BJ (cell line): ENCODE data around the gene MMP23B. TPM values are rescaled to one million over a fixed set of nuclear protein-coding genes. Genes with fewer than 3 reads are reported as not detected.

Experiments used
- CTCF ChIA-PET: fragments of 350-600 bp; formaldehyde crosslinking; extraction: SDS; loops from one replicate; lab custom pipeline; 2021; ENCODE audit warnings: antibody characterized with exemption, inconsistent platforms; lab: Yijun Ruan, JAX
- POLR2A ChIA-PET: fragments of 300-600 bp; sonication (Branson Sonifier 250); formaldehyde crosslinking; extraction: SDS; loops from one replicate; lab custom pipeline; 2021; ENCODE audit warnings: antibody characterized with exemption; lab: Charles Lee
- DNase-seq: peaks from one replicate; pipeline ENCODE4 v3.0.0-alpha.2; 2011; ENCODE audit warnings: low read depth
- H3K27me3 ChIP-seq: 2 replicates; pipeline ENCODE4 v1.6.0; 2011; ENCODE audit warnings: low read length; ENCODE audit not compliant: control insufficient read depth, insufficient read depth
- H3K36me3 ChIP-seq: 2 replicates; pipeline ENCODE4 v1.5.1; 2011; ENCODE audit warnings: low read length; ENCODE audit not compliant: control insufficient read depth, insufficient read depth
- H3K4me3 ChIP-seq: 2 replicates; pipeline ENCODE4 v1.5.1; 2011; ENCODE audit warnings: low read depth, mild to moderate bottlenecking, control low read depth, low read length
- CTCF ChIP-seq: IDR thresholded peaks from 2 replicates; pipeline ENCODE4 v1.5.1; 2011; ENCODE audit warnings: low read depth, mild to moderate bottlenecking, control low read depth, inconsistent platforms, low read length, moderate library complexity; ENCODE audit not compliant: insufficient read depth
- polyA plus RNA-seq: library from polyadenylated mRNA; depleted of rRNA; stranded (reverse); fragments of >200 nt; gene quantifications from 2 replicates; pipeline ENCODE4 v1.2.3, GENCODE V29; 2011

Gene MMP23B
- polyA plus RNA-seq, 1 experiment: 5.7 TPM

DNA sequence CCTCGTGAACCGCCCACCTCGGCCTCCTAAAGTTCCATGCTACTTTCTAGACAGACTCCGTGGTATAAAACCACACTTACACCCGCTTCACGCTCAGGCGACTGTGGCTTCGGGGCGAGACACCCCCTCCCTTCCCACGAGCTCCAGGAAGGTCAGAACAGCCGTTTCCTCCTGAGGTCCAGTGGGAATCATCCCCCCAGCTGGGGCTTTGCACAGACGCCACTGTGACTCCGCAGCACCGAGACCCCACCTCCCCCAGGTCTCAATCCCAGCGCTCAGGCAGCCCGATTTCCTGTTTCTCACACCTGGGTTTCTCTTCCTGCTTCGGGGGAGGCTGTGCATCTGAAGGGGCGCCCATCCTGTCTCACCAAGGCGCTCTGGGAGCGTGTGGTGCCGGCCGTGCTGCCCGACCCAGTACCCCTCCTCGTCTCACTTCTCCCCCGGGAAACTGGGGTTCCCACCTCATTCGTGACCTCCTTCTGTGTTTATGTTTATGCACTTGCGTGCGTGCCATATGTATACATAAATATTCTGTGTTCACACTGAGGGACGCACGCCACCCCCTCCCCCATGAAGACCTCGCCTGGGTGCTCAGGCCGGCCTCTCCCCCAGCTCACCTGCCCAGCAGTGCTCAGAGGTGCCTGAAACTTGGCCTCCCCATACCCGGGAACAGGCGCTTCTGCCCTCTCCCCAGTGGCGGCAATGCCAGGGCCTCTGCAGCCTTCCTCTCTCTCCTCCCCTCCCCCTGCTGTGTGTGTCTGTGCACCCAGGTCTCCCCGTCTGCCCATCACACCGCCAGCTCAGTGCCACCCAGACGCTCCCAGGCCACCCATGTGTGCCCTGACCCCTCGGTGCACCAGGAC is 46.0 kb downstream of the MMP23B start:
- no peaks in the 10 kb centered on the region for H3K27me3 ChIP-seq
- H3K36me3 ChIP-seq: peaks cover 4% of the 10 kb centered on the region
- CTCF ChIA-PET: no interaction called here
- H3K4me3 ChIP-seq: no peak overlapping the region
- DNase-seq: no peak
- no peak for TF ChIP-seq CTCF
- POLR2A ChIA-PET: no interaction called here

- H3K36me3 ChIP-seq: peaks cover 7% of the 10 kb centered on the region
- ChIA-PET POLR2A (no interaction called here), CTCF (interaction anchor here (0.7 kb wide), 1 partner anchor 264 kb away, joined by 3 read pairs; no protein-coding TSS in a partner anchor)
- DNase-seq: no peak
- H3K4me3 ChIP-seq: no peak overlapping the region
- H3K27me3 ChIP-seq: no peaks in the 10 kb centered on the region
- peak; percentile 25; the same call in 1 of the 2 replicates for TF ChIP-seq CTCF
Measured at GRCh38 chr1:1678581-1679380, 46.8 kb downstream of the MMP23B start.

GRCh38 chr1:1680031-1680911 is 48.3 kb downstream of the MMP23B start:
- TF ChIP-seq CTCF: no peak
- ChIA-PET CTCF (interaction anchor here (0.7 to 1.6 kb wide), 2 partner anchors 10 to 11 kb away, joined by 3 read pairs; no protein-coding TSS in a partner anchor), POLR2A (no interaction called here)
- Histone ChIP-seq H3K36me3 (peaks cover 6% of the 10 kb centered on the region), H3K4me3 (no peak overlapping the region), H3K27me3 (no peaks in the 10 kb centered on the region)
- DNase-seq: no peak

DNA sequence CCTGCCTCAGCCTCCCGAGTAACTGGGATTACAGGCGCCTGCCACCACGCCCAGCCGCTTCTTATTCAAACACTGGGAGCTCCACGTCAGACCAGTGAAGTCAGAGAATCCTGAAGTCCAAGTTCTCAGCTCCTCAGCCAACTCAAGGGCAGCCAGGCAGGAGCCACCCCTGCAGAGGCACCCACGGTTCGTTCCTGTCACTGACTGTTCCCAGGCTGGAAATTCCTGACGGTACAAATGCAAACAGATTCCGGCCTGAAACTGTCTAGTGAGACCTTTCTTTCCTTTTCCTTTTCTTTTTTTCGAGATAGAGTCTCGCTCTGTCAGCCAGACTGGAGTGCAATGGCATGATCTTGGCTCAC is 48.9 kb downstream of the MMP23B start:
- Histone ChIP-seq H3K27me3 (no peaks in the 10 kb centered on the region), H3K4me3 (no peak overlapping the region), H3K36me3 (peaks cover 9% of the 10 kb centered on the region)
- ChIA-PET CTCF (interaction anchor here (1.6 kb wide), 1 partner anchor 10 kb away, joined by 3 read pairs; no protein-coding TSS in a partner anchor), POLR2A (no interaction called here)
- no peak for DNase-seq
- TF ChIP-seq CTCF: no peak
